ENCODE data around the gene TKT. TPM values are rescaled to one million over a fixed set of nuclear protein-coding genes. Genes with fewer than 3 reads are reported as not detected.

Gene TKT
- total RNA-seq, 1 donor, result 265 TPM

DNA sequence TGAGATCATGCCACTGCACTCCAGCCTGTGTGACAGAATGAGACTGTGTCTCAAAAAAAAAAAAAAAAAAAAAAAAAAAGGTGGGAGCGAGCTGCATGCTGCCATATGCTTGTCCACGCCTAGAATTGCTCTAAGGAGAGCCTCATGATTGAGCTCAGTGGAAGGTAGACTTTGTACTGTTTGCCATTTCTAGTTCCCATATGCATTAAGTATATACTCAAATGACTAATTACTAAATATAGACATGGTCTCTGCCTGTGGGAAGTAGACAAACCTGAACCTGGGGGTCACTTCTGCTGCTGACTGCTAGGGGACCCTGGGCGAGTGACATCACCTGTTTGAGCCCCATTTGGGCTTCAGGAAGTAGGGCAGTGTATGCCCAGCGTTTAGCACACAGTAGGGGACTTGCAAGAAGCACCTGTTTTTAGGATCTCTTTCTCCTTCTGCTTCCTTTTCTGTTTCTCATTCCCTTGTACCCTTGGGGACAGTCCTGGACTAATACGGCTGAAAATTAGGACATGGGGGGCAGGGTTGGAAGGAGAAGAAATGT, 67.6 kb downstream of the TKT start:
- no peak overlapping the region for H3K4me3 ChIP-seq (ENCODE audit: low read depth, low read length)
- TF ChIP-seq, protein P1, sequence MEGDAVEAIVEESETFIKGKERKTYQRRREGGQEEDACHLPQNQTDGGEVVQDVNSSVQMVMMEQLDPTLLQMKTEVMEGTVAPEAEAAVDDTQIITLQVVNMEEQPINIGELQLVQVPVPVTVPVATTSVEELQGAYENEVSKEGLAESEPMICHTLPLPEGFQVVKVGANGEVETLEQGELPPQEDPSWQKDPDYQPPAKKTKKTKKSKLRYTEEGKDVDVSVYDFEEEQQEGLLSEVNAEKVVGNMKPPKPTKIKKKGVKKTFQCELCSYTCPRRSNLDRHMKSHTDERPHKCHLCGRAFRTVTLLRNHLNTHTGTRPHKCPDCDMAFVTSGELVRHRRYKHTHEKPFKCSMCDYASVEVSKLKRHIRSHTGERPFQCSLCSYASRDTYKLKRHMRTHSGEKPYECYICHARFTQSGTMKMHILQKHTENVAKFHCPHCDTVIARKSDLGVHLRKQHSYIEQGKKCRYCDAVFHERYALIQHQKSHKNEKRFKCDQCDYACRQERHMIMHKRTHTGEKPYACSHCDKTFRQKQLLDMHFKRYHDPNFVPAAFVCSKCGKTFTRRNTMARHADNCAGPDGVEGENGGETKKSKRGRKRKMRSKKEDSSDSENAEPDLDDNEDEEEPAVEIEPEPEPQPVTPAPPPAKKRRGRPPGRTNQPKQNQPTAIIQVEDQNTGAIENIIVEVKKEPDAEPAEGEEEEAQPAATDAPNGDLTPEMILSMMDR (IDR thresholded peaks at IDR 0.05; ENCODE audit: insufficient read depth, low read length), result no peak
- no peak for DNase-seq (ENCODE audit: low read depth)

DNA sequence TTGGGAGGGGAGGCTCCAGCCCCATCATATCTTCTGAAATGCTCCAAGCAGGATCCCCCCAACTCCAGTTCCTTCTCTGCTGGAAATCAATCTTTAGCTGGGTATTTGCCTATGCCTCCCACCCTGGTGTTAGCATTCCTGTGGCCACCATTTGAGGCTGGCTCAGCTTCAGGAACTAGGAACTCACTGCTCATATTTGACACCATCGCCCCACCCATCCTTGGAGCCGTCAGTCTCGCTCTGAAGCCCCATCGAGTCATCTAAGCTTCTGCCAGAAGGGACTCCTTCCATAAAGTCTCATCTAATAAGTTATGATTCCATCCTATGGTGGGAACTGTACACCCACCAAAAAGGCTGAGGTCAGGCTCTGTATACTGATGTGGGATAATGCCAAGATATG, 68.4 kb downstream of the TKT start:
- no peak overlapping the region for H3K4me3 ChIP-seq (ENCODE audit: low read depth, low read length)
- peak; percentile 12 for DNase-seq (ENCODE audit: low read depth)
- TF ChIP-seq, protein P1 (IDR thresholded peaks at IDR 0.05; ENCODE audit: insufficient read depth, low read length), result no peak

DNA sequence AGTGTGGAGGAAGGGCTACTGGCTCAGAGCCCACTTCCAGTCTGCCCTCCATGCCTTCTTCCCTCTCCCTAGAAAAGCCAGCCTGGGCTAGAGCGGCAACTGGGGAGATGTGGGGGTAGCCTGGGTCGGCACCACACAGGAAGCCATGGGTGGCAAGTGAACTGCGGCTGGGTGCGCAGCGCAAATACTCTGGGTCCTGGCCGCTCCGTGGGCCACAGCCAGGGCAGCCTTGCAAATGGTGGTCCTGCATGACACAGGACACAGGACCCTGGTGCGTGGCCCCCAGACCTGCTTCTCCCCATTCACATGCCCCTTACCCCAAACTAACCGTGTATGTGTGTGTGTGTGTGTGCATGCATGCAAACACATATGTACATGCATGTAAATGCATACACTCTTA, 69.1 kb downstream of the TKT start:
- no peak for DNase-seq (ENCODE audit: low read depth)
- no peak overlapping the region for H3K4me3 ChIP-seq (ENCODE audit: low read depth, low read length)
- TF ChIP-seq, protein P1 (IDR thresholded peaks at IDR 0.05; ENCODE audit: insufficient read depth, low read length), result no peak

DNA sequence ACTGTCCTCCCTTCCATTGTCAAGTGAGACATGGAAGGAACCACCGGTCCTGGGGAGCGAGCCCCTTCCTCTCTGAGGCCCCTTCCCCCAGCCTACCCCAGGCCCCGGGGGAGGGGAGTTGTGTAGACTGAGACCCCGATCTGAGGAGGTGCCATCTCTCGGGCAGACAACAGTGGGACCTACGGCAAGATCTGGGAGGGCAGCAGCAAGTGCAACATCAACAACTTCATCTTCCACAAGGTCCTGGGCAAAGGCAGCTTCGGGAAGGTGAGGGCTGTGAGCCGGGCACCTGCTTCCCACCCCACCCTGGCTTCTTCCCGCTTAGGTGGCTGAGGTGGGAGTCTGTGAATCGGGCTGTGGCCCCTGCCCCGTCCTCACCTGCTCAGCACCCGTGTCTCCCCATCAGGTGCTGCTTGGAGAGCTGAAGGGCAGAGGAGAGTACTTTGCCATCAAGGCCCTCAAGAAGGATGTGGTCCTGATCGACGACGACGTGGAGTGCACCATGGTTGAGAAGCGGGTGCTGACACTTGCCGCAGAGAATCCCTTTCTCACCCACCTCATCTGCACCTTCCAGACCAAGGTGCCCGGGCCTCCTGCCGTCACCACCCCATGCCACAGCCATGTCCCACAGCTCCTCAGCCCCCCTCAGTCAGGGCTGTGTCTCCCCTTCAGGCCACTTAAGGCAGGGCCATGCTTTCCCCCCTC, 69.9 kb downstream of the TKT start:
- H3K4me3 ChIP-seq (ENCODE audit: low read depth, low read length), result no peak overlapping the region
- DNase-seq (ENCODE audit: low read depth), result no peak
- TF ChIP-seq, protein P1 (IDR thresholded peaks at IDR 0.05; ENCODE audit: insufficient read depth, low read length), result no peak

DNA sequence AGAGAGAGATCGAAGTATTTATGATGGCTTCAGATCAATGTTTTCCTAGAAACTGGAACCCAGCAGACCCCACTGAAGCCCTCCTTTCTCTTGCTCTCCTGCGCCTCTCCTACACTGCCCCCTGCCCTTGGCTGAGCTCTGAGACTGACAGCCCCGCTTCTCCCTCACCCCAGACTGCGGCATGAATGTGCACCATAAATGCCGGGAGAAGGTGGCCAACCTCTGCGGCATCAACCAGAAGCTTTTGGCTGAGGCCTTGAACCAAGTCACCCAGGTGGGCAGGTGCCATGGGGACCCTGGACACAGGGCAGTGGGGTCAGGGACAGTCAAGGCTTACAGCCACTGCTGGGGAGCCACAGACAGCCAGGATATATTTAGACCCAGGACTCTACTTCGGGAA, 71.1 kb downstream of the TKT start:
- TF ChIP-seq, protein P1 (IDR thresholded peaks at IDR 0.05; ENCODE audit: insufficient read depth, low read length), result no peak
- H3K4me3 ChIP-seq (ENCODE audit: low read depth, low read length), result no peak overlapping the region
- no peak for DNase-seq (ENCODE audit: low read depth)

DNA sequence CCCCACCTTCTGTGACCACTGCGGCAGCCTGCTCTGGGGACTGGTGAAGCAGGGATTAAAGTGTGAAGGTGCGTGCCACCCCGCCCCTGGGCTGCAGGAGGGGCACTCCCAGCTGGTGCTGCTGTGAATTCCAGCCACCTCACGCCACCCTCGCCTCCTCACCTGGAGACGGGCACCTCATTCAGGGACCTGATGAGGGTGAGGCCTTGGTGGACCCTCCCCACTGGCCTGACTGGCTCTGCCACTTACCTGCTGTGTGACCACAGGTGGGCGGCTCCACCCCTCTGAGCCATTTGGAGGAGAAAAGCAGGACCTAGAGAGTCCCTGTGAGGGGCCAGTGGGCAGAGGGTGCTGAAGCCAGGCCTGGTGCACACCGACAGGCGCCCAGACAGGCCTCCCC, 72.3 kb downstream of the TKT start:
- DNase-seq (ENCODE audit: low read depth), result no peak

More for the DNA sequence above, 72.3 kb downstream of the TKT start:
- TF ChIP-seq, protein P1 (IDR thresholded peaks at IDR 0.05; ENCODE audit: insufficient read depth, low read length), result no peak
- H3K4me3 ChIP-seq (ENCODE audit: low read depth, low read length), result no peak overlapping the region

Measured in fibroblast of the aortic adventitia (primary cell).